GM10266 (cell line): Measurements from ENCODE around the gene CBY3.
"Not testable (repeated sequence)": the region's sequence is repeated elsewhere in the genome, so short reads cannot be mapped to it uniquely, and the experiment has no call there.

Experiments used
- DNase-seq: peaks from one replicate; pipeline ENCODE4 v3.0.0; 2012; ENCODE audit errors: extremely low spot score
- CTCF ChIP-seq: IDR thresholded peaks from 2 replicates; pipeline ENCODE4 v1.5.1; 2012; ENCODE audit warnings: mild to moderate bottlenecking, low read depth; ENCODE audit not compliant: control insufficient read depth, insufficient read depth; ENCODE audit errors: missing control alignments

The CBY3 gene

DNA sequence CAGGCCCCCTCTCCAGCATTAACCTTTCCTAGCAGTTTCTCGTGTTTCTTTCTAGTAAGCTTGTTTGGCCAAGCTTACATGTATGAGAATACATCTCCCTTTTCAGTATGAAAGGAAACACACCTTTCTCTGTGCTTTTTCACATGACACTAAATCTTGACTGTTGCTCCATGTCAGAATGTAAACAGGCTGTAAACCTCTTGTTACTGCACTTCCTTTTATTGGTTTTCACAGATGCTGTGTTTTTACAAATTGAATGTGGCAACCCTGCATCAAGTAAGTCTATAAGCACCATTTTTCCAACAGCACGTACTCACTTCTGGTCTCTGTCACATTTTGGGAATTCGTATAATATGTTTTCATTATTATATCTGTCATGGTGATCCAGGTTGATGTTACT is 15.8 kb upstream of the CBY3 start:
- no peak for DNase-seq
- no peak for TF ChIP-seq CTCF

DNA sequence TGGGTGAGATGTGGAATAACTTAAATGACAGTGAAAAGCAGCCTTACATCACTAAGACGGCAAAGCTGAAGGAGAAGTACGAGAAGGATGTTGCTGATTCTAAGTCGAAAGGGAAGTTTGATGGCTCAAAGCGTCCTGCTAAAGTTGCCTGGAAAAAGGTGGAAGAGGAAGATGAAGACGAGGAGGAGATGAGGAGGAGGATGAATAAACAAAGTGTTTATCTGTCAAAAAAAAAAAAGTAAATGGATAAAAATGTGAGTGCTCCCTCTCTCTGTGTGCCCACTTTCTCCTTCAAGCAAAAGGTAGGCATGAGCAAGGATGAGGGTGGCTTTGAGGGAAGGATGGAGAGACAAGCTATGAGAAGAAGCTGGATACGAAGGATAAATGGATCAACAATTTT is 13.7 kb upstream of the CBY3 start:
- TF ChIP-seq CTCF, result no peak
- DNase-seq, result no peak

DNA sequence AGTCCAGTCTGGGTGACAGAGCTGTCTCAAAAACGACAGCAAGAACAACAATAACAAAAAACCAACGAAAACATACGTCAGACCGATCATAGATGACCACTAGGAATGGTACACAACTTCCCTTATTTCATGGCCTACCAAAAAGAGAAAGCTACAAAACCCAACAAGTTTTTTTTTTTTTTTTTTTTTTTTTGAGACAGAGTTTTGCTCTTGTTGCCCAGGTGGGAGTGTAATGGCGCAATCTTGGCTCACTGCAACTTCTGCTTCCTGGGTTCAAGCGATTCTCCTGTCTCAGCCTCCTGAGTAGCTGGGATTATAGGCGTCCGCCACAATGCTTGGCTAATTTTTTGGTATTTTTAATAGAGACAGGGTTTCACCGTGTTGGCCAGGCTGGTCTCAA is 8.4 kb upstream of the CBY3 start:
- not testable (repeated sequence) for DNase-seq

DNA sequence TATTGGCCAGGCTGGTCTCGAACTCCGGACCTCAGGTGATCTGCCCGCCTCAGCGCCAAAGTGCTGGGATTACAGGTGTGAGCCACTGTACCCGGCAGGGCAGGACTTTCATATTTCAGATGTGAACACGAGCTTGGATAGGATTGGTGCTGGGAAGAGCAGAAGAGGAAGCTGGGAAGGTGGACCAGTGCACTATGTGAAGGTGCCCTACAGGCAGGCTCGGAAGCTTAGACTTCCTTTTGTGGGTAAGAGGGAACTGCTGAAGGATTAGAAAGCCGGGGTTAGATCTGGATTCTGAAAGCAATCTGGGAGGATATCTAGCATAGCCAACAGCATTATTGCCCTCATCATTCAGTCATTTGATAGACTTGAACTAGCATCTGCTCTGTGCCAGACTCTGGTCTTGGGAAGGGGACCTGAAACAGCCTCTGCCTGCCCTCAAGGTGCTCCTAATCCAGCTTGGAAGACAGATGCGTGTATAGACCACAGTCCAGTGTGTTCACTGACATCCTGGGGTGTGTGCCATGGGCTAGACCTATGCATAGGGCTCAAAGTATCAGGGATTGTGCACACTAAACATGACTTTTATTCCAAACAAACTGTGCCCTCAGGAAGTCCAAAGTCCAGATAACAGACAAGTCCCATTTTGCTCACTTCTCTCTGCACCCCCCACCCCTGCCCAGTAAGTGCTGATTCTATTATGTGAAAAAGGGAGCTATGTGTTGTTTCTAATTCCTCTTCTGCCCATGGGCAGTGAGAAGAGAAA is 637 bp downstream of the CBY3 start:
- no peak for TF ChIP-seq CTCF
- DNase-seq, result no peak

GRCh38 chr5:179679014-179679674 is 1.7 kb downstream of the CBY3 start:
- no peak for DNase-seq
- peak; percentile 56 for TF ChIP-seq CTCF

DNA sequence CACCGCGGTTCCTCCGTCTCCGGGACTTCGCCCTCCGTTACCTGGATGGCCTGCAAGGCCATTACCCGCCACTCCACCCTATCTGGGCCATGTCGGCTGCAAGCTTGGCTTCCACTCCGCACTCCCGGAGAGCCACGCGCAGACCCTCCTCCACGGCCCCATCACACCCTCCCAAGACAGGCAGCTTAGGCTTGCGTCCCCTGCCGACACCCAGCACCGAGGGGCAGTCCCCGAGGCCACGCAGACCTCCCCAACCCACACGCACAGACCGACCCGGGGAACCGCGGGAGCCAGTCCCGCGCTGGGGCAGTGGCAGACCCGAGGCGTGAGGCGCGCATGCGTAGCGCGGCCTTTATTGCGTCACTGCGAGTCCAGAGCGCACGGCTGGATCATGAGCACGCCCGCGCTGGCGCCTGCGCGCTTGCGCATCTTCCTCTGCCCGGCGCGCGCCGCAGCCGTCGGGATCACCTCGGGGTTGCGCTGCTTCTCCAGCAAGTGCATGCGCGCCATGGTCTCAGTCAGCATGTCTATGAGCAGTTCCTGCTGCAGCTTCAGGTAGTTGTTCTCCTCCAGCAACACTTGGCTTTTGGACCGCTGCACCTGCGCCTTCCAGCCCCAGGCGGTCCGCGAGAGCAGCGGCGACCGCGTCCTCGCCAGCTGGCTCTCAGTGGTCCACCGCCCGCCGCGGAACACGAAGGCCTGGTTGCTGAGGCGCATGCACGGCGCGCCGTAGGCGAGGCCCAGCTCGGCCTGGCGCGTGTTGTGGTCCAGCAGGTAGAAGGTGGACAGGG is 2.4 kb downstream of the CBY3 start:
- DNase-seq, result peak; percentile 93
- peak; percentile 29 for TF ChIP-seq CTCF

DNA sequence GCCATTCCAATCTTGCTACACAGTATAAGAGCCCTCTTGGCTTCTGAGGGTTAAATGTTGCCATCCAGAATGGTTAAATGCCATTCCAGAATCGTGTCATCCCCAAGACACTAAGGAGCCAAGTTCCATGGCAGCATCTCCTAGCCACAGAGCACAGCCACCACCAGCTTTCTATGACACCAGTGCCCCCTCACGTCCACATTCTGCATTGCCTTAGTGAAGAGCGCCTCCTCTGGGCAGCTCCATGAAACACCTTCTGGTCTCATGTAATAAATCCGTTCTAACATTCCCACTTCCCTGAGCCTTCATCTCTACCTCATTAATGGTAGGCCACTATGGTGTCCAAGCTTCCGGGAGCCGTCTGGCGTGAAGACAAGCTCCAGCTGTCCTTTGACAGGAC is 12.4 kb downstream of the CBY3 start:
- DNase-seq, result peak; percentile 50
- peak; percentile 64 for TF ChIP-seq CTCF

- not testable (repeated sequence) for DNase-seq
Measured at GRCh38 chr5:179661647-179662046, 19.2 kb downstream of the CBY3 start.

GRCh38 chr5:179658179-179658856 is 22.5 kb downstream of the CBY3 start:
- DNase-seq, result peak; percentile 39

DNA sequence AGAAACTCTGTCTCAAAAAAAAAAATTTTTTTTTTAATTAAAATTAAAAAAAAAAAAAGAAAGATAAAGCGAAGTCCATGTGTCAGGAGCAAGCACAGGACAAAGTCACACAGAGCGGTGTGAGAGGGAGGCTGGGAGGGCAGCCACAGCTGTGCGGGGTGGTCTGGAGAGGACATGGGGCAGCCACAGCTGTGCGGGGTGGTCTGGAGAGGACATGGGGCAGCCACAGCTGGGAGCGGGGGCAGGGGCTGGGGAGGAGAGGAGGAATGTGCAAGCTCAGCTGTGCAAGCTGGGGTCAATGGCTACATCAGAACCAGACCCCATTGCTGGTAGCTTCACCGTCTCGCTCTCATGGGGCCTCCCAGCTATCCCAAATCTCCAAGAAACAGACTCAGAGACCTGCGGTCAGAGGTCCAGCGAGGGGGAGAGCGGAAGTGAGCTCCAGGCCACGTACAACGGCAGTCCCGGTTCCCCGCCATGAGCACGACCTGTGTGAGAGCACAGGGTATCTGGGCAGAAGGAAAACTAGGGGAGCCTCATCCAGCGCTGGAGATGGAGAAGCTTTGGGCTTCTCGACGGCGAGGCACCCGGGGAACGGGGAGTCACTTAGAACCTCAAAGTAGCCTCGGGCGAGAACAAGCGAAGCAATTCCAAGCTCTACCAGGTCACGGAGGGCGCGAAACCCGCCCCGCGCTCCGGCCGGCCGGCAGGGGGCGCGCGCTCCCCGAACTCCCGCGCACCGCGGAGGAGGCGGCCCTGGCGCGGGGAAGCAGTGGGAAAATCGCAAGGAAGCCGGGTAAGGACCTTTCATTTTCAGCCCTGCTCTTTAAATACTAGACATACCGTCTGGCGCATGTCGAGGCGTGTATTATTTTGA is 23.3 kb downstream of the CBY3 start:
- not testable (repeated sequence) for DNase-seq
